Gastrocnemius medialis (tissue), 4 donors: Measurements from ENCODE around the gene CCDC201.

Experiments used
- POLR2A ChIP-seq, 2 donors: fragments of 450-650 bp; IDR thresholded peaks; one replicate each; pipeline ENCODE4 v1.6.1; 2017; ENCODE audit warnings: antibody characterized with exemption in 2 of 2, mild to moderate bottlenecking in 2 of 2, moderate library complexity in 2 of 2
- TF ChIP-seq, protein P1 (sequence below), 5 experiments: fragments of 450-650 bp in 3 of 5; fragments of 200-600 bp in 2 of 5; sonication (generic) in 2 of 5; IDR thresholded peaks in 4 of 5; conservative IDR thresholded peaks in 1 of 5; 1 replicate in 4 of 5; 2 replicates in 1 of 5; pipeline ENCODE4 v1.5.1; 2016 to 2019; ENCODE audit warnings: antibody characterized with exemption in 5 of 5, mild to moderate bottlenecking in 3 of 5, moderate library complexity in 3 of 5

DNA sequence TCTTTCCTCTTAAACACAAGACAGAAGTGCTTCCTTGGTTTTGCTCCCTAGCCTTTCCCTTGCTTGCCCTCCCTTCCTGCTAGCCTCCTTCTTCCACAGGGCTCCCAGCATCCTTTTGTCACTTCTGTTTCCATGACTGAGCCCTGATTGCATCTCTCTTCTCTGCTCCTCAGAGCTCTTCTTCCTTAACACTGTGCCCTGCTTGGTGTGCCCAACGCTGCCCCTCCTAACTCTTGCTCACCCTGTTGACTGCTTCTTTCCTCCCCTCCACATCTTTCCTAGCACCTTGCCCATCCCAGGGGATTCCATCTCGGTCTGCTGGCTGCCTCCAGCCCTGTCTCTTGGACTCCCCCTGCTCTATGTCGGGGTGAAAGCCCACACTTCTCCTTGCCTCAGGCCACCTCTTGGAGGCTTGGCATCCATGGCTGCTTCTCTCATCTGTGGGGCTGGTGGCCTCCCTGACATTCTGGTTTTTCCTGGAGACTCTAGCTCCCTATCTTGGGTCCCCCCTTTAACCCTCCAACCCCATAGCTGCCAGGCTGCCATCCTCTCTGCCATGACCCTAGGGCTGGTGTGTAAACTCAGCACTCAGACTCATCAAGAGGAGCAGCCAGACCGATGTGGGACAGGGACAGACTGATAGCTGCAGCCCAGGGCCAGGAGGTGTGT lies 21.2 kb upstream of the CCDC201 start:
- TF ChIP-seq POLR2A (IDR thresholded peaks at IDR 0.05) = no peak
- TF ChIP-seq, protein P1, sequence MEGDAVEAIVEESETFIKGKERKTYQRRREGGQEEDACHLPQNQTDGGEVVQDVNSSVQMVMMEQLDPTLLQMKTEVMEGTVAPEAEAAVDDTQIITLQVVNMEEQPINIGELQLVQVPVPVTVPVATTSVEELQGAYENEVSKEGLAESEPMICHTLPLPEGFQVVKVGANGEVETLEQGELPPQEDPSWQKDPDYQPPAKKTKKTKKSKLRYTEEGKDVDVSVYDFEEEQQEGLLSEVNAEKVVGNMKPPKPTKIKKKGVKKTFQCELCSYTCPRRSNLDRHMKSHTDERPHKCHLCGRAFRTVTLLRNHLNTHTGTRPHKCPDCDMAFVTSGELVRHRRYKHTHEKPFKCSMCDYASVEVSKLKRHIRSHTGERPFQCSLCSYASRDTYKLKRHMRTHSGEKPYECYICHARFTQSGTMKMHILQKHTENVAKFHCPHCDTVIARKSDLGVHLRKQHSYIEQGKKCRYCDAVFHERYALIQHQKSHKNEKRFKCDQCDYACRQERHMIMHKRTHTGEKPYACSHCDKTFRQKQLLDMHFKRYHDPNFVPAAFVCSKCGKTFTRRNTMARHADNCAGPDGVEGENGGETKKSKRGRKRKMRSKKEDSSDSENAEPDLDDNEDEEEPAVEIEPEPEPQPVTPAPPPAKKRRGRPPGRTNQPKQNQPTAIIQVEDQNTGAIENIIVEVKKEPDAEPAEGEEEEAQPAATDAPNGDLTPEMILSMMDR (IDR thresholded peaks at IDR 0.05 in 4 of 5, conservative IDR thresholded peaks at IDR 0.05 in 1 of 5) = no peak
